DOHH2 (cell line): ENCODE measurements around the gene NOSTRIN.

Source experiments
- EZH2phosphoT487 ChIP-seq: fragments of 200-600 bp; sonication (generic); IDR thresholded peaks from 2 replicates; pipeline ENCODE4 v1.6.1; 2017; ENCODE audit warnings: borderline replicate concordance, mild to moderate bottlenecking, antibody characterized with exemption, low read length, moderate library complexity, mixed read lengths
- TF ChIP-seq, protein P1 (sequence below): fragments of 200-600 bp; sonication (generic); IDR thresholded peaks from one replicate; pipeline ENCODE4 v1.5.1; 2014; ENCODE audit warnings: antibody characterized with exemption, mild to moderate bottlenecking, low read depth, low read length; ENCODE audit not compliant: poor library complexity, severe bottlenecking

DNA sequence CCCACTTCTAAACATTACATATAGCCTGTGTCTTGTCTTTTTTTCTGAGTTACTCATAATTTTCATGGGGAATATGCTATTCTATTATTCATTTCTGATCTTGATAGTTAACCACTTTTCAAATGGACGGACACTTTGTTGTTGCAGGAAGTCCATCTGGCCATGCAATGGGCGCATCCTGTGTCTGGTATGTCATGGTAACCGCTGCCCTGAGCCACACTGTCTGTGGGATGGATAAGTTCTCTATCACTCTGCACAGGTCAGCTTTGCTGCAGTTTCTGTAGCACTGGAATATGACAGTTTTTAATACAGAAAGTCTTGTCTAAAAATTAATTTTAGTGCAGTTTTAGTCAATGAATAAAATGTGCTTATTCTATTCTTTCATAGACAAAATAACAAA lies 101.9 kb downstream of the NOSTRIN start:
- TF ChIP-seq, protein P1, sequence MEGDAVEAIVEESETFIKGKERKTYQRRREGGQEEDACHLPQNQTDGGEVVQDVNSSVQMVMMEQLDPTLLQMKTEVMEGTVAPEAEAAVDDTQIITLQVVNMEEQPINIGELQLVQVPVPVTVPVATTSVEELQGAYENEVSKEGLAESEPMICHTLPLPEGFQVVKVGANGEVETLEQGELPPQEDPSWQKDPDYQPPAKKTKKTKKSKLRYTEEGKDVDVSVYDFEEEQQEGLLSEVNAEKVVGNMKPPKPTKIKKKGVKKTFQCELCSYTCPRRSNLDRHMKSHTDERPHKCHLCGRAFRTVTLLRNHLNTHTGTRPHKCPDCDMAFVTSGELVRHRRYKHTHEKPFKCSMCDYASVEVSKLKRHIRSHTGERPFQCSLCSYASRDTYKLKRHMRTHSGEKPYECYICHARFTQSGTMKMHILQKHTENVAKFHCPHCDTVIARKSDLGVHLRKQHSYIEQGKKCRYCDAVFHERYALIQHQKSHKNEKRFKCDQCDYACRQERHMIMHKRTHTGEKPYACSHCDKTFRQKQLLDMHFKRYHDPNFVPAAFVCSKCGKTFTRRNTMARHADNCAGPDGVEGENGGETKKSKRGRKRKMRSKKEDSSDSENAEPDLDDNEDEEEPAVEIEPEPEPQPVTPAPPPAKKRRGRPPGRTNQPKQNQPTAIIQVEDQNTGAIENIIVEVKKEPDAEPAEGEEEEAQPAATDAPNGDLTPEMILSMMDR, result no peak
- no peak for TF ChIP-seq EZH2phosphoT487
